Omental fat pad (tissue), 4 donors: Measurements from ENCODE around the gene KCNJ6. TPM values are rescaled to one million over a fixed set of nuclear protein-coding genes. Genes with fewer than 3 reads are reported as not detected.

Experiments used
- ATAC-seq: fragments of 150-250 bp; one replicate; pipeline ENCODE4 v1.9.1; 2016; ENCODE audit warnings: mild to moderate bottlenecking, moderate library complexity; ENCODE audit not compliant: low FRiP score
- DNase-seq: peaks from one replicate; pipeline ENCODE4 v3.0.0-alpha.2; 2019; ENCODE audit warnings: low spot score
- CTCF ChIP-seq, 3 donors: fragments of 450-650 bp; IDR thresholded peaks; one replicate each; pipeline ENCODE4 v1.5.1; 2016 to 2017; ENCODE audit warnings: antibody characterized with exemption in 3 of 3, mild to moderate bottlenecking in 3 of 3, moderate library complexity in 2 of 3
- total RNA-seq, 4 donors: library from RNA; depleted of rRNA; stranded (reverse); fragments of >200 nt; gene quantifications; one replicate each; pipeline ENCODE4 v1.1.0, GENCODE V29; 2016

Gene KCNJ6
- total RNA-seq, 4 donors from 2014 or later = not detected

- DNase-seq (no peak), ATAC-seq (no peak)
- no peak for TF ChIP-seq CTCF (IDR thresholded peaks at IDR 0.05)
Measured at GRCh38 chr21:37811711-37812110, 104.5 kb downstream of the KCNJ6 start.

GRCh38 chr21:37808261-37808660, 108.0 kb downstream of the KCNJ6 start:
- ATAC-seq (no peak), DNase-seq (no peak)
- no peak for TF ChIP-seq CTCF (IDR thresholded peaks at IDR 0.05)

GRCh38 chr21:37805266-37805665, 111.0 kb downstream of the KCNJ6 start:
- ATAC-seq = no peak
- TF ChIP-seq CTCF (IDR thresholded peaks at IDR 0.05) = no peak

GRCh38 chr21:37804001-37804400, 112.3 kb downstream of the KCNJ6 start:
- ATAC-seq (no peak), DNase-seq (no peak)
- no peak for TF ChIP-seq CTCF (IDR thresholded peaks at IDR 0.05)

More at GRCh38 chr21:37805266-37805665, 111.0 kb downstream of the KCNJ6 start:
- no peak for DNase-seq

GRCh38 chr21:37803101-37803651, 113.1 kb downstream of the KCNJ6 start:
- no peak for TF ChIP-seq CTCF (IDR thresholded peaks at IDR 0.05)
- DNase-seq (no peak), ATAC-seq (no peak)

GRCh38 chr21:37800456-37801061, 115.7 kb downstream of the KCNJ6 start:
- no peak for TF ChIP-seq CTCF (IDR thresholded peaks at IDR 0.05)
- DNase-seq (no peak), ATAC-seq (no peak)

- no peak for DNase-seq
Measured at GRCh38 chr21:37800057-37800455, 116.2 kb downstream of the KCNJ6 start.

More at GRCh38 chr21:37800057-37800455, 116.2 kb downstream of the KCNJ6 start:
- TF ChIP-seq CTCF (IDR thresholded peaks at IDR 0.05) = no peak
- no peak for ATAC-seq
